ENCODE results near the gene CBLB.

- TF ChIP-seq, protein P1, sequence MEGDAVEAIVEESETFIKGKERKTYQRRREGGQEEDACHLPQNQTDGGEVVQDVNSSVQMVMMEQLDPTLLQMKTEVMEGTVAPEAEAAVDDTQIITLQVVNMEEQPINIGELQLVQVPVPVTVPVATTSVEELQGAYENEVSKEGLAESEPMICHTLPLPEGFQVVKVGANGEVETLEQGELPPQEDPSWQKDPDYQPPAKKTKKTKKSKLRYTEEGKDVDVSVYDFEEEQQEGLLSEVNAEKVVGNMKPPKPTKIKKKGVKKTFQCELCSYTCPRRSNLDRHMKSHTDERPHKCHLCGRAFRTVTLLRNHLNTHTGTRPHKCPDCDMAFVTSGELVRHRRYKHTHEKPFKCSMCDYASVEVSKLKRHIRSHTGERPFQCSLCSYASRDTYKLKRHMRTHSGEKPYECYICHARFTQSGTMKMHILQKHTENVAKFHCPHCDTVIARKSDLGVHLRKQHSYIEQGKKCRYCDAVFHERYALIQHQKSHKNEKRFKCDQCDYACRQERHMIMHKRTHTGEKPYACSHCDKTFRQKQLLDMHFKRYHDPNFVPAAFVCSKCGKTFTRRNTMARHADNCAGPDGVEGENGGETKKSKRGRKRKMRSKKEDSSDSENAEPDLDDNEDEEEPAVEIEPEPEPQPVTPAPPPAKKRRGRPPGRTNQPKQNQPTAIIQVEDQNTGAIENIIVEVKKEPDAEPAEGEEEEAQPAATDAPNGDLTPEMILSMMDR (IDR thresholded peaks at IDR 0.05; ENCODE audit: borderline replicate concordance, extremely low read depth, low read length, poor library complexity, severe bottlenecking) = no peak
- TF ChIP-seq EZH2 (IDR thresholded peaks at IDR 0.05; ENCODE audit: borderline replicate concordance, low read depth, low read length, severe bottlenecking) = no peak
Observed at GRCh38 chr3:105767776-105768175, 101.0 kb downstream of the CBLB start.
